ENCODE results near the gene IL17RB.

Gene IL17RB, protein sequence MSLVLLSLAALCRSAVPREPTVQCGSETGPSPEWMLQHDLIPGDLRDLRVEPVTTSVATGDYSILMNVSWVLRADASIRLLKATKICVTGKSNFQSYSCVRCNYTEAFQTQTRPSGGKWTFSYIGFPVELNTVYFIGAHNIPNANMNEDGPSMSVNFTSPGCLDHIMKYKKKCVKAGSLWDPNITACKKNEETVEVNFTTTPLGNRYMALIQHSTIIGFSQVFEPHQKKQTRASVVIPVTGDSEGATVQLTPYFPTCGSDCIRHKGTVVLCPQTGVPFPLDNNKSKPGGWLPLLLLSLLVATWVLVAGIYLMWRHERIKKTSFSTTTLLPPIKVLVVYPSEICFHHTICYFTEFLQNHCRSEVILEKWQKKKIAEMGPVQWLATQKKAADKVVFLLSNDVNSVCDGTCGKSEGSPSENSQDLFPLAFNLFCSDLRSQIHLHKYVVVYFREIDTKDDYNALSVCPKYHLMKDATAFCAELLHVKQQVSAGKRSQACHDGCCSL

GRCh38 chr3:53846134-53846850, at the start of gene IL17RB, which contains the start of gene CHDH:
TSS of gene IL17RB (plus strand) at chr3:53846568. CDS start at chr3:53846589, 21 bp downstream.
TSS of gene CHDH (minus strand) at chr3:53846419. CDS start at chr3:53824008, 22,411 bp downstream.
- DNase-seq, result no peak

DNA sequence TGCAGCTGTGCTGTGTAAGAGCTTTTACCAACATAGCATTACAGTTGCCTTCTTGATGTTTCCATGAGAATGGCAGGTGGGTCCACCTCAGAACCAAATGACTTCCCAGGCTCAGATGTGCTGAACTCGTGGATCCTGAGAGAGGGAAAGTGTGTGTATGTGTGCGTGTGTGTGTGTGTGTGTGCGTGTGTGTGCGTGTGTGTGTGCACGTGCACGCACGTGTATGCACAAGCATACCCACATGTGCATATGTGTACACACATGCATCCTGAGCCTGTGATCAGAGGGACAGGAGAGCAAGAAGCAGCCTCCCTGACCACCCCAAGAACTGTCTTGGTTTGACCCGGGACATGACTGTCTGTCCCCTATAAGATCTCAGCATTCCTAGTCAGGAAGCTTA, 48.2 kb upstream of the IL17RB start:
- no peak for DNase-seq

GRCh38 chr3:53799338-53799865, 47.0 kb upstream of the IL17RB start:
- no peak for DNase-seq

GRCh38 chr3:53800041-53800906, 46.1 kb upstream of the IL17RB start:
- DNase-seq, result no peak

DNA sequence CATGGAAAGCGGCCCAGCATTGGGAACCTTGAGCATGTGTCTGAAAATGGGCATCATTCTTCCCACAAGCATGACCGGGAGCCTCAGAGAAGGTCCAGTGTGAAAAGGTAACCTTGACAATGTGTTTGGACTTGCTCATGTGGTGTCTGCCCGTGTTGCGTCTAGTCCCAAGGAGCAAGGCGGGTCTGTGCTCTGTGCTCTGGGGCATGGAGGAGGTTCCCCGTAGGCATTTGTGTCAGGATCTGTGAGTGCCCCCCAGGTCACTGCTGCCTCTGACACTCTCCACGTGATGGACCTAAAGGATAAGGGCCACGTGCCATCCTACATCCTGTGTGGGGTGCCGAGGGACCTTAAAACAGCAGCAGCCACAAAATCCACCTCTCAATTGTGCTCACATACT, 45.0 kb upstream of the IL17RB start:
- DNase-seq, result no peak

DNA sequence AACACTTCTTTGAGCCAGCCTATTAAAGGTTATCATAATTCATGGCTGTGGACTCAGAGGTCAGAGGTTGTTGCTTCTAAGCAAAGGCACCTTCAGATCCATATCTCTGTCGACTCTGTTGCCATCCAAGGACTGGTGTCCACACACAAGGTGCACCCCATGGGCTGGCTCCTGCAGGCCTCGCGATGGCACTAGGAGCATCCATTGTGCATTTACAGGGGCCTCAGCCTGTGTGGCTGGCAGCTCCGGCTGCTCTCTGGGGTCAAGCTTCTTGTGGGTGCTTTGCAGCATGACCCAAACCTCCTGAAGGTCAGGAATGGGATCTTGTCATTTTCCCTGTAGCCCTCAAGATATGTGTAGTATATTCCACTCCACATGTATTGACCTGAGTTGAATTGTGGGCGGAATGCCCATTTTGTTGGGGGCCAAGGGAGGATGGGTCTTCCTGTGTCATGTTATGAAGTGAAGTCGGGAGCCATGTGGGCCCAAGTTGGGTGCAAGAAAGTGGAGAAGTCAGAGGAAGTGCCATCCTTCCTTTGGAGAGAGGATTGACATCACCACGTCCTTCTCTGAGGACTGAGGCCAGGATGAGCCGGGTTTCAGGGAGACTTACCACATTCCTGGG, 44.0 kb upstream of the IL17RB start:
- DNase-seq, result no peak

DNA sequence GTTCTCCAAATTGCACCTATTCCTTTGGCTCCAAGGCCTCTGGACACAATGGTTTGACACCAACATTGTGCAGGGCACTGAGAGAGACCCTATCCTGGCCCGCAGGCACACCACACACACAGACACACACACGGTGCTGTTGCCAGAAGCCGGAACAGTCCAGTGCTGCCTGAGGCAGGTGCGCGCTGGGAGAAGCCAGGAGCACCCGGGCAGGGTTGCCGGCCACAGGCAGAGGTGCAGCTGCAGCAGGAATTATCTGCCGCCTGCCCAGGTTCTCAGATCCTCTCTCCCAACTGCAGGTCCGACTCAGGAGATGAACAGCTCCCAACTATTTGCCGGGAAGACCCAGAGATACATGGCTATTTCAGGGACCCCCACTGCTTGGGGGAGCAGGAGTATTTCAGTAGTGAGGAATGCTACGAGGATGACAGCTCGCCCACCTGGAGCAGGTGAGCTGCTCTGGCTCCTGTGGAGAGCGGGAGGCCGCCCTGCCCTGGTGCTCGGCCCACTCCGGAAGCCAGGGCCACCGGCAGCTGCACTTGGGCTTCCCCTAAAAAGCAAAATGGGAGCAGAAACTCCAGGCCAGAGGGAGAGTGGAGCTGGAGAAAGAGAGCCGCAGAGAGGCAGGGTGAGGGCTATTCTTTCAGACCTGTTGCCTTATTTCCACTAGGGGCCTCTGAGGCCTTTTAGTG, 43.1 kb upstream of the IL17RB start:
- no peak for DNase-seq

GRCh38 chr3:53803816-53804695, 42.3 kb upstream of the IL17RB start:
- peak; percentile 18 for DNase-seq

DNA sequence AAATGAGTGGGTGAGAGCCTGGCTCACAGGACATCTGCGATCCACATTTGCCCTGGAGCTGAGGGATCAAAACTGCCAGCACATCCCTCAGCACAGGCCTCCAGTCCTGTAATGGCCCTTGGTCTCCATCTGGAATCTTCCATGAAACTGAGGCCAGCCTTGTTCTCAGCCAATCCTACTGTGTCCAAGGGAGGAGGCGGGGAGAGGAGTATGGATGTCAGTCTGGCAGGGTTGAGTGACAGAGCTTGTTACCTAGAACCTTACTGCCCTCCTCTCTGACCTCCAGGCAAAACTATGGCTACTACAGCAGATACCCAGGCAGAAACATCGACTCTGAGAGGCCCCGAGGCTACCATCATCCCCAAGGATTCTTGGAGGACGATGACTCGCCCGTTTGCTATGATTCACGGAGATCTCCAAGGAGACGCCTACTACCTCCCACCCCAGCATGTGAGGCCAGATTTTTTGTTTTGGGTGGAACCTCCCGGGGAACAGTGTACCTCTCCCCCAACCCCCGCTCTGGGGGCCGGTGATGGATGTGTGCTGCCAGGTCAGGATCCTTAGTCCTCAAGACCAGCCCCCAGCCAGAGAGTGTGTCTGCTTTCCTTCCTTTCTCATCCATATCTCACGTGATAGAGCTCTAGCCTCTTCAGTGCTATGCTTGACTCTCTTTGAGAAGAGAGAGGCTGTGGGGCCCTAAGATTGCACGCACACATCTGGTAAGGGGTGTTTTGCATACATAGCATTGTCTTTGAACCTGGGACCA, 41.5 kb upstream of the IL17RB start:
- no peak for DNase-seq

DNA sequence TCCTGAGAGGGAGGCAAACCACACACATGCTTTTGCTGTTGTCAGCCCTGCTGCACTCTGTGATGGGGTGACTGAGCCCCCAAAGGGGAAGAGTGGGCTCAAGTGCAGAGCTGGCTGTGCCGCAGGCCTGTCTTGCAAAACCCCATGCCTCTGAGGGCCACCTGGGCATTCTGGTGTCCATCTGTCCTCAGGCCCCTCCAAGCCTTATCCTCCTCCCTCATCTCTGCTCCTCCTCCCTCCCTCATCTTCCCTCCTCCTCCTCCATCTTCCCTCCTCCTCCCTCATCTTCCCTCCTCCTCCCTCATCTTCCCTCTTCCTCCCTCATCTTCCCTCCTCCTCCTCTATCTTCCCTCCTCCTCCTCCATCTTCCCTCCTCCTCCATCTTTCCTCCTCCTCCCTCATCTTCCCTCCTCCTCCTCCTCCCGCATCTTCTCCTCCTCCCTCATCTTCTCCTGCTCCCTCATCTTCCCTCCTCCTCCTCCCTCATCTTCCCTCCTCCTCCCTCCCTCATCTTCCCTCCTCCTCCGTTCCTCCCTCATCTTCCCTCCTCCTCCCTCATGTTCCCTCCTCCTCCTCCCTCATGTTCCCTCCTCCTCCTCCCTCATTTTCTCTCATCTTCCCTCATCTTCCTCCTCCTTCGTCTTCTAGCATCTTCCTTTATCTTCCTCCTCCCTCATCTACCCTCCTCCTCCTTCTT, 40.8 kb upstream of the IL17RB start:
- no peak for DNase-seq

GRCh38 chr3:53806182-53807116, 39.9 kb upstream of the IL17RB start:
- DNase-seq, result no peak

- DNase-seq, result no peak
Measured at GRCh38 chr3:53807117-53807810, 39.1 kb upstream of the IL17RB start.

GRCh38 chr3:53808496-53808895, 37.9 kb upstream of the IL17RB start:
- no peak for DNase-seq

DNA sequence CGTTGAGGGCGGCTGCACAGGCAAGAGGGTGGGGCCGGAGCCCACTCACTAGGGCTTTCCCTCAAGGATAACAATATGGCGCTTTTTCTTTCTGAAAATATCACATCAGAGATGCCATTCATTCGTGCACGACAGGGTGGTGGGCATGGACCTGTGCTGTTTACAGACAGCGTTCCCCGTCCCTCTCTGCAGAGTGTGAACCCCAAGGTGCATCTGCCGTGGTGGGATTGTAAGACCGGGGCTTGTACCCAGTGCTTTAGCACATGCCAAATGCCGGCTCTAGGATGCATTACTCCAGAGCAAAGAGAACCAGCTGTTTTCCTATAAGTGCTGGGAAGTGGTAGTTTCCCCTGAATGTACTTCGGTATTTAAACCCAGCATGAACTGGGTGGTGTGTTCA, 37.1 kb upstream of the IL17RB start:
- DNase-seq, result no peak

- DNase-seq, result no peak
Measured at GRCh38 chr3:53809764-53810400, 36.5 kb upstream of the IL17RB start.

DNA sequence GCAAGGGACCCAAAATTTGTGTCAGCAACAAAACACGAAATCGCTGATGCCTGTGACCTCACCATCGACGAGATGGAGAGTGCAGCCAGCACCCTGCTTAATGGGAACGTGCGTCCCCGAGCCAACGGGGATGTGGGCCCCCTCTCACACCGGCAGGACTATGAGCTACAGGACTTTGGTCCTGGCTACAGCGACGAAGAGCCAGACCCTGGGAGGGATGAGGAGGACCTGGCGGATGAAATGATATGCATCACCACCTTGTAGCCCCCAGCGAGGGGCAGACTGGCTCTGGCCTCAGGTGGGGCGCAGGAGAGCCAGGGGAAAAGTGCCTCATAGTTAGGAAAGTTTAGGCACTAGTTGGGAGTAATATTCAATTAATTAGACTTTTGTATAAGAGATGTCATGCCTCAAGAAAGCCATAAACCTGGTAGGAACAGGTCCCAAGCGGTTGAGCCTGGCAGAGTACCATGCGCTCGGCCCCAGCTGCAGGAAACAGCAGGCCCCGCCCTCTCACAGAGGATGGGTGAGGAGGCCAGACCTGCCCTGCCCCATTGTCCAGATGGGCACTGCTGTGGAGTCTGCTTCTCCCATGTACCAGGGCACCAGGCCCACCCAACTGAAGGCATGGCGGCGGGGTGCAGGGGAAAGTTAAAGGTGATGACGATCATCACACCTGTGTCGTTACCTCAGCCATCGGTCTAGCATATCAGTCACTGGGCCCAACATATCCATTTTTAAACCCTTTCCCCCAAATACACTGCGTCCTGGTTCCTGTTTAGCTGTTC, 35.0 kb upstream of the IL17RB start:
- no peak for DNase-seq
